ENCODE data around the gene TSPY9.
"Not testable (repeated sequence)": the region's sequence is repeated elsewhere in the genome, so short reads cannot be mapped to it uniquely, and the experiment has no call there.

The TSPY9 gene, protein sequence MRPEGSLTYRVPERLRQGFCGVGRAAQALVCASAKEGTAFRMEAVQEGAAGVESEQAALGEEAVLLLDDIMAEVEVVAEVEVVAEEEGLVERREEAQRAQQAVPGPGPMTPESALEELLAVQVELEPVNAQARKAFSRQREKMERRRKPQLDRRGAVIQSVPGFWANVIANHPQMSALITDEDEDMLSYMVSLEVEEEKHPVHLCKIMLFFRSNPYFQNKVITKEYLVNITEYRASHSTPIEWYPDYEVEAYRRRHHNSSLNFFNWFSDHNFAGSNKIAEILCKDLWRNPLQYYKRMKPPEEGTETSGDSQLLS

DNA sequence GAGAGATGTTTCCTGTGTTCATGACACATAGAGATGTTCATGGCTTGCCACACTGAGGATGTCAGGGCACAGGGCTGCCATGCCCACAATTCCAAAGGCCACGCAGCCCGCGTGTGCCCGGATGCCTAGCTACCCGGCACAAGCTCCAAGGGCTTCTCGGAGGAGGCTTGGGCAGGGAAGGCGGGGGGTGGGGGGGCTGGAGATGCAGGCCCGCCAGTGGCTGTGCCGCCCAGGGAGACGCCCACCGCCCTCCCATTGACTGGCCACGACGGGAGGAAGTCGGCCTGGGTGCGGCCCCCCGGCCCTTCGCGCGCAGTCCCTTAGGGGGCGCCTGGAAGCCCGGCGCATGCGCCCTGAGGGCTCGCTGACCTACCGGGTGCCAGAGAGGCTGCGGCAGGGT is at the start of gene TSPY9:
Gene TSPY9, plus strand, starts transcription at position 301 of the 400 bp plus-strand sequence. Its CDS starts 46 bp downstream, at position 347.
- not testable (repeated sequence) for DNase-seq

DNA sequence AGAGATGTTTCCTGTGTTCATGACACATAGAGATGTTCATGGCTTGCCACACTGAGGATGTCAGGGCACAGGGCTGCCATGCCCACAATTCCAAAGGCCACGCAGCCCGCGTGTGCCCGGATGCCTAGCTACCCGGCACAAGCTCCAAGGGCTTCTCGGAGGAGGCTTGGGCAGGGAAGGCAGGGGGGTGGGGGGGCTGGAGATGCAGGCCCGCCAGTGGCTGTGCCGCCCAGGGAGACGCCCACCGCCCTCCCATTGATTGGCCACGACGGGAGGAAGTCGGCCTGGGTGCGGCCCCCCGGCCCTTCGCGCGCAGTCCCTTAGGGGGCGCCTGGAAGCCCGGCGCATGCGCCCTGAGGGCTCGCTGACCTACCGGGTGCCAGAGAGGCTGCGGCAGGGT is 20.4 kb upstream of the TSPY9 start, which contains the start of gene TSPY1:
Gene TSPY1, plus strand, starts transcription at position 301 of the 400 bp plus-strand sequence. Its CDS starts 46 bp downstream, at position 347.
- not testable (repeated sequence) for DNase-seq

DNA sequence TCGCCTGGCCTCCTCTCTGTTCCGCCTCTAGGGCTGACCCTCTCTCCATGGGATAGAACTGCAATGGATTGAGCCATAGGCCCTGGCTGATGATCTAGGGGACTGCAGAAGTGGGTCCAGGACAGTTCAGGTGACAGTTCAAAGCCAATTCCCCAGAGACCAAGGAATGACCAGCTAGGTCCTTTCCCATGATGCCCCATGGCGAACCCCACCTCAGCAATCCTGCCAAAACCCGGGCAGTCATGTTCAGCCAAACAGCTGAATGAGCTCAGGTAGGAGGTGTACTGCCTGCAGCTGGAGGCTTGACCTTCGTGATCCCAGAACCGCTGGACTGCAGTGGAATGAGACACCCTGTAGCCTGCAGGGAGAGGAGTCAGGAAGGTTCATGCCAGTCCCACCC is 17.3 kb downstream of the TSPY9 start:
- DNase-seq: not testable (repeated sequence)

DNA sequence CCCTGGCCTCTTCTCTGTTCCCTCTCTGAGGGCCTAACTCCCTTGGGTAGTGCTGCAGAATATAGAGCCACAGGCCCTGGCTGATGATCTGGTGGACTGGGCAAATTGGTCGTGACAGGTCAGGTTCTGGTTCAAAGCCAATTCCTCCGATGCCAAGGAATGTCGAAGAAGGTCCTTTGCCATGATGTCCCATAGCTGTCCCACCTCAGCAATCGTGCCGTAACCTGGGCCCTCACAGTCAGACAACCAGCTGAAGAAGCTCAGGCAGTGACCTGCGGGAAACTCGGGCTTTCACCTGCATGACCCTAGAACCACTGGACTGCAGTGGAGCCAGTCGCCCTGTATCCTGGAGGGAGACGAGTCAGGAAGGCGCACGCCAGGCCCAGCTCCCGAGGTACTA is 29.2 kb downstream of the TSPY9 start:
- not testable (repeated sequence) for DNase-seq

DNA sequence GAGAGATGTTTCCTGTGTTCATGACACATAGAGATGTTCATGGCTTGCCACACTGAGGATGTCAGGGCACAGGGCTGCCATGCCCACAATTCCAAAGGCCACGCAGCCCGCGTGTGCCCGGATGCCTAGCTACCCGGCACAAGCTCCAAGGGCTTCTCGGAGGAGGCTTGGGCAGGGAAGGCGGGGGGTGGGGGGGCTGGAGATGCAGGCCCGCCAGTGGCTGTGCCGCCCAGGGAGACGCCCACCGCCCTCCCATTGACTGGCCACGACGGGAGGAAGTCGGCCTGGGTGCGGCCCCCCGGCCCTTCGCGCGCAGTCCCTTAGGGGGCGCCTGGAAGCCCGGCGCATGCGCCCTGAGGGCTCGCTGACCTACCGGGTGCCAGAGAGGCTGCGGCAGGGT is 40.5 kb downstream of the TSPY9 start, which contains the start of gene TSPY10:
Gene TSPY10, plus strand, starts transcription at position 301 of the 400 bp plus-strand sequence. Its CDS starts 46 bp downstream, at position 347.
- DNase-seq: not testable (repeated sequence)
